ENCODE data around the gene MGLL. TPM values are rescaled to one million over a fixed set of nuclear protein-coding genes. Genes with fewer than 3 reads are reported as not detected.

The MGLL gene
- total RNA-seq, 1 experiment from 2014 or later = 6.8 TPM

DNA sequence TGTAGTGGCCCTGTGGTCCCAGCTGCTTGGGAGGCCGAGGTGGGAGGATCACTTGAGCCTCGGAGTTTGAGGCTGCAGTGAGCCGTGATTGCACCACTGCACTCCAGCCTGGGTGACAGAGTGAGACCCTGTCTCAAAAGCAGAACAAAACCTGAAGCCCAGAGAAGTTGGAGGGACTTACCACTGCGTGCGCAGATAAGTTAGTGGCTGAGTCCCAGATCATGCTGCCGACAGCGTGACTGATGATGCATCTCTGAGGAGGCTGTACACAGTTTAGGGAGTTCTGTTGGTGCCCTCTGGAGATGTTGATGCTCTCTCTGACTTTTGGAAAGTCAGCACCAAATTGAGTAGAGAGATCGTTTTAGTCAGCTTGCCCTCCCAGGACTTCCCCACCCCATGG lies 165.4 kb downstream of the MGLL start:
- Histone ChIP-seq H3K27ac (ENCODE audit: low read depth, low read length) (no peak overlapping the region), H3K9ac (ENCODE audit: low read length) (no peak overlapping the region), H3K4me1 (ENCODE audit: control insufficient read depth in 1 of 2, insufficient read depth in 2 of 2, low read length in 2 of 2) (peaks cover 3 to 15% of the 10 kb centered on the region in 2 experiments), H3K27me3 (ENCODE audit: insufficient read depth, low read length) (no peaks in the 10 kb centered on the region), H3K4me2 (ENCODE audit: low read length) (no peak overlapping the region), H3K36me3 (ENCODE audit: control insufficient read depth in 1 of 2, insufficient read depth in 2 of 2, low read length in 2 of 2) (no peaks in the 10 kb centered on the region), H3K9me3 (ENCODE audit: control insufficient read depth in 1 of 2, insufficient read depth in 1 of 2, low read depth in 1 of 2, low read length in 2 of 2) (no peaks in the 10 kb centered on the region), H2AFZ (ENCODE audit: low read depth, low read length, poor library complexity, severe bottlenecking) (no peak overlapping the region), H3K79me2 (ENCODE audit: insufficient read depth, low read length) (no peaks in the 10 kb centered on the region), H3K9me2 (ENCODE audit: insufficient read depth) (no peaks in the 10 kb centered on the region), H3K4me3 (replicated peaks in 1 of 2; ENCODE audit: low read depth in 1 of 2, low read length in 2 of 2) (no peak overlapping the region), H4K20me1 (ENCODE audit: insufficient read depth) (no peaks in the 10 kb centered on the region)
- ChIA-PET CTCF (interaction anchor here (1.1 kb wide), 1 partner anchor 477 kb away, joined by 3 read pairs; no protein-coding TSS in a partner anchor), POLR2A (no interaction called here), RAD21 (ENCODE audit: low non-redundant PET in 1 of 2, low total read pairs in 2 of 2, uncharacterized antibody in 2 of 2, unreplicated experiment in 2 of 2) (no interaction called here)
- no peak for DNase-seq (ENCODE audit: low read depth, low spot score)
- TF ChIP-seq CBX3 (IDR thresholded peaks at IDR 0.05; ENCODE audit: low read depth) = no peak
- TF ChIP-seq, protein P1, sequence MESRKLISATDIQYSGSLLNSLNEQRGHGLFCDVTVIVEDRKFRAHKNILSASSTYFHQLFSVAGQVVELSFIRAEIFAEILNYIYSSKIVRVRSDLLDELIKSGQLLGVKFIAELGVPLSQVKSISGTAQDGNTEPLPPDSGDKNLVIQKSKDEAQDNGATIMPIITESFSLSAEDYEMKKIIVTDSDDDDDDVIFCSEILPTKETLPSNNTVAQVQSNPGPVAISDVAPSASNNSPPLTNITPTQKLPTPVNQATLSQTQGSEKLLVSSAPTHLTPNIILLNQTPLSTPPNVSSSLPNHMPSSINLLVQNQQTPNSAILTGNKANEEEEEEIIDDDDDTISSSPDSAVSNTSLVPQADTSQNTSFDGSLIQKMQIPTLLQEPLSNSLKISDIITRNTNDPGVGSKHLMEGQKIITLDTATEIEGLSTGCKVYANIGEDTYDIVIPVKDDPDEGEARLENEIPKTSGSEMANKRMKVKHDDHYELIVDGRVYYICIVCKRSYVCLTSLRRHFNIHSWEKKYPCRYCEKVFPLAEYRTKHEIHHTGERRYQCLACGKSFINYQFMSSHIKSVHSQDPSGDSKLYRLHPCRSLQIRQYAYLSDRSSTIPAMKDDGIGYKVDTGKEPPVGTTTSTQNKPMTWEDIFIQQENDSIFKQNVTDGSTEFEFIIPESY (IDR thresholded peaks at IDR 0.05; ENCODE audit: extremely low read depth, insufficient replicate concordance, low read length) = no peak
- TF ChIP-seq, protein P2, sequence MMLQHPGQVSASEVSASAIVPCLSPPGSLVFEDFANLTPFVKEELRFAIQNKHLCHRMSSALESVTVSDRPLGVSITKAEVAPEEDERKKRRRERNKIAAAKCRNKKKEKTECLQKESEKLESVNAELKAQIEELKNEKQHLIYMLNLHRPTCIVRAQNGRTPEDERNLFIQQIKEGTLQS (IDR thresholded peaks at IDR 0.05) = no peak
- no peak for TF ChIP-seq RAD21 (IDR thresholded peaks at IDR 0.05; ENCODE audit: low read depth)
- TF ChIP-seq, protein P3, sequence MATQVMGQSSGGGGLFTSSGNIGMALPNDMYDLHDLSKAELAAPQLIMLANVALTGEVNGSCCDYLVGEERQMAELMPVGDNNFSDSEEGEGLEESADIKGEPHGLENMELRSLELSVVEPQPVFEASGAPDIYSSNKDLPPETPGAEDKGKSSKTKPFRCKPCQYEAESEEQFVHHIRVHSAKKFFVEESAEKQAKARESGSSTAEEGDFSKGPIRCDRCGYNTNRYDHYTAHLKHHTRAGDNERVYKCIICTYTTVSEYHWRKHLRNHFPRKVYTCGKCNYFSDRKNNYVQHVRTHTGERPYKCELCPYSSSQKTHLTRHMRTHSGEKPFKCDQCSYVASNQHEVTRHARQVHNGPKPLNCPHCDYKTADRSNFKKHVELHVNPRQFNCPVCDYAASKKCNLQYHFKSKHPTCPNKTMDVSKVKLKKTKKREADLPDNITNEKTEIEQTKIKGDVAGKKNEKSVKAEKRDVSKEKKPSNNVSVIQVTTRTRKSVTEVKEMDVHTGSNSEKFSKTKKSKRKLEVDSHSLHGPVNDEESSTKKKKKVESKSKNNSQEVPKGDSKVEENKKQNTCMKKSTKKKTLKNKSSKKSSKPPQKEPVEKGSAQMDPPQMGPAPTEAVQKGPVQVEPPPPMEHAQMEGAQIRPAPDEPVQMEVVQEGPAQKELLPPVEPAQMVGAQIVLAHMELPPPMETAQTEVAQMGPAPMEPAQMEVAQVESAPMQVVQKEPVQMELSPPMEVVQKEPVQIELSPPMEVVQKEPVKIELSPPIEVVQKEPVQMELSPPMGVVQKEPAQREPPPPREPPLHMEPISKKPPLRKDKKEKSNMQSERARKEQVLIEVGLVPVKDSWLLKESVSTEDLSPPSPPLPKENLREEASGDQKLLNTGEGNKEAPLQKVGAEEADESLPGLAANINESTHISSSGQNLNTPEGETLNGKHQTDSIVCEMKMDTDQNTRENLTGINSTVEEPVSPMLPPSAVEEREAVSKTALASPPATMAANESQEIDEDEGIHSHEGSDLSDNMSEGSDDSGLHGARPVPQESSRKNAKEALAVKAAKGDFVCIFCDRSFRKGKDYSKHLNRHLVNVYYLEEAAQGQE (IDR thresholded peaks at IDR 0.05; ENCODE audit: low read depth) = no peak
- no peak for TF ChIP-seq ELF1 (IDR thresholded peaks at IDR 0.05; ENCODE audit: borderline replicate concordance, low read depth)
- no peak for TF ChIP-seq EZH2phosphoT487 (IDR thresholded peaks at IDR 0.05; ENCODE audit: borderline replicate concordance)
- no peak for ATAC-seq
- no TSS peak for BruUV-seq (replicated peaks)
- intact Hi-C loops (cut with micrococcal nuclease) = loop anchor here (10.0 kb wide), 1 partner anchor 408 kb away; no protein-coding TSS in a partner anchor
